Suppressor macrophage treated with lipopolysaccharide for 1 hour (primary cell): ENCODE measurements around the gene TFAM.
A peak's percentile ranks its signal among the peaks of the same experiment; 100 is the strongest.

Source experiments
- DNase-seq, 3 donors: peaks; one replicate each; pipeline ENCODE4 v3.0.0-alpha.2; 2020 to 2022

TFAM gene

DNA sequence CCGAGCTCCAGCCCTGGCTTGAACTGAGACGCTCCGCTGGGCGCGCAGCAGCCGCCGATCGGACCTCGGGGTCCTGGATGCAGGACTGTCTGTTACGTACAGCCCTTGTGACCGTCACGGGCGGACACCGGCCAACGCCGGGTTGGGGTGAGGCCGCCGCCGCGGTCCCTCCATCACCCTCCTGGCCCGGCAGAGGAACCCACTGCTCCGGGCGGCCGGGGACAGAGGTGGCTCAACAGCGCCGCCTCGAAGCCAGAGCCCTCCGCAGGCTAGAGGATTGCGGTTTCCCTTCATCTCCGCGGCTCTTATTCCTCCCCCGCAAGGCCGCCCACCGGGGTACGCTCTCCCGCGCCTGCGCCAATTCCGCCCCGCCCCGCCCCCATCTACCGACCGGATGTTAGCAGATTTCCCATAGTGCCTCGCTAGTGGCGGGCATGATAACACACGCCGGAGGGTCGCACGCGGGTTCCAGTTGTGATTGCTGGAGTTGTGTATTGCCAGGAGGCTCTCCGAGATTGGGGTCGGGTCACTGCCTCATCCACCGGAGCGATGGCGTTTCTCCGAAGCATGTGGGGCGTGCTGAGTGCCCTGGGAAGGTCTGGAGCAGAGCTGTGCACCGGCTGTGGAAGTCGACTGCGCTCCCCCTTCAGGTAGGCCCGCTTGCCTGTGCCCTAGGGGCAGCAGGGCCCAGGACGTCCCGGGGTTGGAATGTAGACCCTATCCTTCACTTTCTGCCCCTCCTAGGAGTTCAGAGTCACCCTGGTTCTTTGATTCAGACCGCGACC lies at the start of gene TFAM:
Gene TFAM, plus strand, starts transcription at position 412 of the 785 bp plus-strand sequence. Its CDS starts 138 bp downstream, at position 550.
- peak; percentile 90 to 98 (median 98) for DNase-seq

DNA sequence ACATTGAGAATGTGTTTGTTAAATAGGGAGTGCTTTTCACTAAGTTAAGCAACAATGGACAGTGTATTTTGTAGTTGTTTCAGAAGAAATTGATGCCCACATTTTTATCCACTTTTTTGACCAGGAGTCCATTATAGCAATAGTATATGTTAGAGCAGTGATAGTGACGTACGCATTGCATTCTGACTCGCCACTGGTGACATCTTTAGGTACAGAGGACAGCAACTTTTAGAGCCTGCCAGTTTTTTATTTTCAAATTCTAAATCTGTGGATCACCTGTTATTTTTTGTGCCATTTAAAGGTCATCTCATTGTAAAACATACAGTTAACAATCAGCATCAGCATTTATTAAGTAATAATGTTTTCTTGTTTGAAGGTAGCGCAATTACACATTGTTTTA lies 49.0 kb upstream of the TFAM start:
- no peak for DNase-seq

GRCh38 chr10:58341422-58341821 lies 43.8 kb upstream of the TFAM start:
- no peak for DNase-seq

GRCh38 chr10:58341947-58342346 lies 43.3 kb upstream of the TFAM start:
- DNase-seq, result no peak

DNA sequence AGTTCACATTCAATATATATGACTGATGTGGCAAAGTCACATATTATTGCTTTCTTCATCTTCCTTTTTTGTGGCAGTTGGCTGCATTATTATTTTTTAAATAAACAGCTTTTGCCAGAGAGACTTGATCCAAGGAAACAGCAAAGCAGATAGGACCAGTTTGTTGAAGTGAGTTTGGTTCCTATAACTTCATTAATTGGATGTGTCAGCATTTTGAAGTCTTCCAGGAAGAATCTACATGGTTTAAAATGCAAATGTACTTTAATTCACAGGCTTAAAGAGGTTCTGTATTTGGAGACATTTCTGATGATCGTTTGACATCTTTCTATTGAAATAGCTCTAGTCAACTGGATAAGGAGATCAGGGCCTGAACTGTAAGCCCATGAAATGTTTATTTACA lies 37.2 kb upstream of the TFAM start:
- DNase-seq, result no peak

GRCh38 chr10:58348571-58349033 lies 36.6 kb upstream of the TFAM start:
- DNase-seq, result no peak

GRCh38 chr10:58350023-58350422 lies 35.2 kb upstream of the TFAM start:
- peak in 1 of 3 donors; percentile 39 for DNase-seq

DNA sequence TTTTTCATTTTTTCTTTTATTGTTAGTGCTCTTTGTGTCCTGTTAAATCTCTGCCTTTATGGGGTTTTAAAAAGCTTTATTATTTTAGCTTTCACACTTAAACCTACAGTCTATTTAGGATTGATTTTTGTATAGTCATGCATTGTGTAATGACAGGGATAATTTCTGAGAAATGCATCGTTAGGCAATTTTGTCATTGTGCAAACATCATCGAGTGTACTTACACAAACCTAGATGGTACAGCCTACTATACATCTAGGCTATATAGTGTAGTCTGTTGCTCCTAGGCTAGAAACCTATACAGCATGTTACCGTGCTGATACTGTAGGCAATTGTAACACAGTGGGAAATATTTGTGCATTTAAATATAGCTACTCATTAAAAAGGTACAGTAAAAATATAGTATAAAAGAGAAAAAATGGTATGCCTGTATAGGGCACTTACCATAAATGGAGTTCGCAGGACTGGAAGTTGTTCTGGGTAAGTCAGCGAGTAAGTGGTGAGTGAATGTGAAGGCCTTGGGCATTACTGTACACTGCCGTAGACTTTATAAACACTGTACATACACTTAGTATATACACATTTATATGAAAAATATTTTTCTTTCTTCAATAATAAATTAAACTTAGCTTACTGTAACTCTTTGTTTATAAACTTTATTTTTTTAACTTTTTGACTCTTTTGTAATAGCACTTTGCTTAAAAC lies 34.4 kb upstream of the TFAM start:
- DNase-seq, result peak; percentile 38 to 78 (median 69)

DNA sequence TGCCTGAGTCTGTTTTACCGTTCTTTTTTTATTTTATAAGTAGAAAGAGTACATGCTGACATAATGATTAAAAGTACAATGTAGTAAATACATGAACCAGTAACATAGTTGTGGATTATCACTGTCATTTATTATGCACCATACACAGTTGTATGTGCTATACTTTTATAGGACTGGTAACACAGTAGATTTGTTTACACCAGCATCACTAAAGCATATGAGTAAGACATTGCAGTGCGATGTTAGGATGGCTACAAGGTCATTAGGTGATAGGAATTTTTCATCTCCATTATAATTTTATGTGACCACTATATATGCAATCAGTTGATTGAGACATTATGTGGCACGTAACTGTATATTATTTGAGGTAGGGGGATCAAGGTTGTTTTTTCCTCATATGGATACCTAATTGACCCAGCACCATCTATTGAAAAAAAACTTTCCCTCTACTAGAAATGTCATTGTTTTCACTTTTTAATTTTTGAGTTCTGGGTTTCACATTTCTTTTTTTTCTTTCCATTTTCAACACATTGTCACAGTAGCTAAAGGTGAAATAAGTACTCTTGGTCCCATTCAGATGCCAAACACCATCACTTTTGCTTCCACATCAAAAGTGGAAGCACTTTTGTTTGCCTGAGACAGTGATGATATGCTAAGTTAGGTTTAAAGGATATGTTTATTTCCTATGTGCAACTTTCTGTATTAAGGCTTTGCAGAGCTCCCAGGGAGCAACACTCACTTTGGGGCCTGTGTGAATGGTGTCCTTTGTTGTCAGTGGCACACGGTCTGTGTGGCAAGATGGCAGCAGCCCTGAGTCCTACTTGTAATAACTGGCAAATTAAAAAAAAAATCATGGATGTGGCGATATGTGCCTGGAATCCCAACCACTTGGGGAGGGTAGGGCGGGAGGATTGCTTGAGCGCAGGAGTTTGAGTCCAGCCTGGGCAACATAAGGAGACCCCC lies 33.3 kb upstream of the TFAM start:
- DNase-seq, result no peak

DNA sequence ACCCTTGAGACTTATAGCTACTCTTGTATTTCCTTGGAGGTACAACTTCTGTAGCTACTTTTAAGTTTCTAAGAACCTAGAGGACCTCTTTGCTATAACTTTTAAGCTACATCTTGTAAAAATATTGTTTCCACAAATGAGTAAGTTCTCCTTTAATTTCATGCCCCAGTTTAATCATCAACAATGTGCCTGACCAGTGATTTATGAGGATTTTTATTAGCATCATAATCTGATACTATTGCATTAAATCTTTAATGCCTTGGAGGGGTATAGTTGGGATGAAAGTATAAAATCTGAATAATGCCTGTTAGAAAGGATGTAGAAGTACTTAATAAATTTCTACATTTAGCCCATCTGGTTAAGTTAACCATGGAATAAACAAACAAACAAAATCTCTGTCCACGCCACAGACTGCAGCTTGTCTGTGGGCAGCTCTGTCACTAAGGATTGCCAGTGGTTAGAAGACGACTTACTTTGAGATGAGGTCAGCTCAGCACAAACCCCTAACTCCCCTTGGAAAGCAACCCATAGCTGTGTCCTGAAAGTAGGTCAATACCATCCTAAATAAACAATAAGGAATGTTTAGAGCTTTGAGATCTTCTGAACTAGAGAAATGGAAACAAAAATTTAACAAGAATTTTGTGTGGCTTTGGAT lies 32.1 kb upstream of the TFAM start:
- DNase-seq, result no peak

- DNase-seq, result no peak
These were observed 28.5 kb upstream of the TFAM start for GRCh38 chr10:58356756-58357155.

- DNase-seq, result no peak
These were observed 26.8 kb upstream of the TFAM start for GRCh38 chr10:58358314-58358933.

DNA sequence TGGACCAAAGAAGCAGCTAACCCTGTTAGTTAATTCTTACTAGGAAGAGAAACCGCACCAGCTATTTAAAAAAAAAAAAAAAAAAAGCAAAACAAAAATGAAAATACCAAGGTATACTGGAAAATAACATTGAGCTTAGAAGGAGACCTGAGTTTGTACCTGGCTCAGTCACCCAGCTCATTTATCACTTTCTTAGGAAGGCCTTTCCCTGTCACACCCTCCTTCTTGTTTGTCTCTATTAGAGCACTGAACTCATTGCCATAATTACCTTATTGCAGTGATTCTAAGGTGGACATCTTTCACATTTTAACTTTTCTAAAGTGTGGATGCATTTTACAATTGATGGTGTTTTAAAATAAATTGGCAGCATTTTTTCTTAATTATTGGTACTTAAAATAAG lies 26.3 kb upstream of the TFAM start:
- DNase-seq, result no peak

- no peak for DNase-seq
These were observed 25.7 kb upstream of the TFAM start for GRCh38 chr10:58359541-58359940.

- DNase-seq, result no peak
These were observed 24.7 kb upstream of the TFAM start for GRCh38 chr10:58360412-58361004.

- DNase-seq, result no peak
These were observed 23.9 kb upstream of the TFAM start for GRCh38 chr10:58361353-58361752.

- DNase-seq, result no peak
These were observed 23.0 kb upstream of the TFAM start for GRCh38 chr10:58362027-58362789.

GRCh38 chr10:58367069-58367468 lies 18.1 kb upstream of the TFAM start:
- DNase-seq, result peak; percentile 38 to 64 (median 40)

- no peak for DNase-seq
These were observed 13.7 kb upstream of the TFAM start for GRCh38 chr10:58371473-58371872.

- no peak for DNase-seq
These were observed 12.4 kb upstream of the TFAM start for GRCh38 chr10:58372607-58373441.
